Left cardiac atrium (tissue), 4 donors: Measurements from ENCODE around the gene CCDC6. TPM values are rescaled to one million over a fixed set of nuclear protein-coding genes. Genes with fewer than 3 reads are reported as not detected.

Source experiments
- ATAC-seq, 2 donors: fragments of 200-7000 bp; cut with Tn5 transposase; one replicate each; pipeline ENCODE4 v1.9.1; 2020; ENCODE audit warnings: mild to moderate bottlenecking in 2 of 2, moderate library complexity in 2 of 2
- DNase-seq: peaks from one replicate; pipeline ENCODE4 v3.0.0-alpha.2; 2020
- intact Hi-C, 2 donors: fragments of 100-400 bp; cut with DNase I; formaldehyde crosslinking; loops; one replicate each; pipeline versions ENCODE4 v1.14.1 to v1.15.1; 2022 to 2023
- total RNA-seq, 2 donors: library from RNA; stranded (reverse); fragmentation: NEBNext Ultra II Directional; extraction: Animal tissue kit (Norgen Biotek cat#: 25700); gene quantifications; one replicate each; pipeline ENCODE4 v1.2.1, GENCODE V29; 2021
- donor health status: DM: no; HTN: yes; CAD: no.
- donor health status: DM: no; HTN: yes; CAD: no; lungs with severe emphysema.
- donor health status: DM: yes; HTN: yes; CAD: no.
- donor health status: Dilated cardiomyopathy.

Gene CCDC6
- total RNA-seq, 2 donors from 2014 or later = 21.0 to 24.3 TPM

DNA sequence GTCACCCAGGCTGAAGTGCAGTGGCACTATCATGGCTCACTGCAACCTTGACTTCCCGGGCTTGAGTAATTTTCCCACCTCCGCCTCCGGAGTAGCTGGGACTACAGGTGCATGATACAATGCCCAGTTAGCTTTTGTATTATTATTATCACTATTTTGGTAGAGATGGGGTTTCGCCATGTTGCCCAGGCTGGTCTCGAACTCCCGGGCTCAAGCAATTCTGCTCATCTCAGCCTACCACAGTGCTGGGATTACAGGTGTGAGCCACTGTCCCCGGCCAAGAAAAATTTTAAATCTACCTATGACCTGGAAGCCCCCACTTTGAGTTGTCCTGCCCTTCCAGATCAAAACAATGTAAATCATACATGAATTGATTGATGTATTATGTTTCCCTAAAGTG is 38.8 kb downstream of the CCDC6 start:
- ATAC-seq = no peak
- intact Hi-C loops = loop anchor here in 1 of 2 donors (5.0 to 10.0 kb wide), 2 partner anchors 40 to 167 kb away; partner anchors contain the start of gene CCDC6

DNA sequence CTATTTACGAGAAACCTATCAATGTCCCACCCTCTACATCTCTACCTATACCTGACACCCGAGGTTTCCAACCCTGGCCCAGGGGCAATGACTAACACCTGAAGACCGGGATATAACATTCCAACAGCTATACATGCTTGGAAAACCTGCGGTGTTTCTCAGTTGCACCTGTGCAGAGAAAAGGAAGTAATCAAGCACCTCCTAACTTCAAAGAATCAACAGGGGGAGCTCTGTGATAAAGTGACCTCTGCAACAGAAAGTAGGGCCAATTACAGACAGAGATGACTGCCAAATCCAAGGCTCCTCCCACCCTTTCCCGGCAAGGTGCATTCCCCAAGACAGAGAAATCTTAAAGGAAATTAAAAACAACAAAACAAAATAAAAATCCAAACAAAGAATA is 41.3 kb downstream of the CCDC6 start:
- intact Hi-C loops = loop anchor here in 1 of 2 donors (5.0 to 10.0 kb wide), 2 partner anchors 42 to 170 kb away; partner anchors contain the start of gene CCDC6

More for the DNA sequence above, 38.8 kb downstream of the CCDC6 start:
- DNase-seq = no peak

DNA sequence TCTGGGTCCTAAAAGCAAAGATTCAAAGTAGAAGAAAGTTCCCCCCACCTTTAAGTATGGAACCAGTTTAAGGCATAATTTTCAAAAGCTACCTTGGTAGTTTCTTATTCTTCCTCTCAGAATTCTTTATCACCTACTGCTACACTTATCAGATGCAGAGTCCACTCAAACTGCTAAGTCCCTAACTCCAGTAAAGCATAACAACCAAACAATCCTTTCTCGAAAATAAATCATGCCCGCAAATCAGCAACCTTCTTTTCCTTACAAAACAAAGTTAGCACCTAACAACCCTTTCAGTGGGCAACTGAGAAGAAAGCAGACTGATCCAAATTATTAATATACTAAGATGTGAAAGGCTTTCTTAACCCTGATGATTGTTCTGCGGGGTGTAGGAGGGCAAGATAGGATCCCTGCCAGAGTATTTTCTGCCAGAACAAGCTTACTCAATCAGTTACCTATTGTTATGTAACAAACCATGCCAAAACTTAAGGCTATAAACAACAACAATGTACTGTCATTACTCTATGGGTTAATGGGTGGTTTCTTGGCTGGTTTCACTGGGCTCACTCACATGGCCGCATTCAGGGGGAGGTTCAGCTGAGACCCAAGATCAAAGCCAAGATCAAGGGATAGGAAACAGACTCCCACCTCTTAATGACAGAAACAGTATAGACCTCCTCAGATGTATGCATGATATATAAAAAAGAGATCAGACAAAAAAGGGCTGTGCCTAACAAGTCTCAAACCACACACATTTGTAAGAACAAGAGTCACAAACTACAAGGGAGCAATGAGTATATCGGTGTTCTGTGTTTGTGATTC is 42.0 kb downstream of the CCDC6 start:
- ATAC-seq = peak; percentile 38 to 43
- intact Hi-C loops = loop anchor here in 1 of 2 donors (10.0 kb wide), 1 partner anchor 170 kb away; no protein-coding TSS in a partner anchor

More for the DNA sequence above, 41.3 kb downstream of the CCDC6 start:
- peak; percentile 81 for ATAC-seq
- DNase-seq = peak; percentile 33

DNA sequence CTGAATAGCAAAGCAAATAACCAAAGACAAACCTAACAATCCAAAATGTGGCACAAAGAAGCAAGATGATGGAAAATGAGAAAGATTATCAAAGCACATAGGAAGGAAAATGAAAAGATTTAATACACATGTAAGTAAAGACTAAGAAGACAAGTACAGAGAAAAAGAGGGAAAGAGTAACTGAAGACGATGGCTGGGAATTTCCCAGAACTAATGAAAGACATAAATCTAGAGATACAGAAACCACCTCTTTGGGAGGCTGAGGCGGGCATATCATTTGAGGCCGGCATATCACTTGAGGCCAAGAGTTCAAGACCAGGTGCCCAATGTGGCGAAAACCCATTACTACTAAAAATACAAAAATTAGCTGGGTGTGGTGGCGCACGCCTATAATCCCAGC is 46.8 kb downstream of the CCDC6 start:
- no peak for ATAC-seq
- intact Hi-C loops = no loop called here
- no peak for DNase-seq

More for the DNA sequence above, 42.0 kb downstream of the CCDC6 start:
- no peak for DNase-seq

DNA sequence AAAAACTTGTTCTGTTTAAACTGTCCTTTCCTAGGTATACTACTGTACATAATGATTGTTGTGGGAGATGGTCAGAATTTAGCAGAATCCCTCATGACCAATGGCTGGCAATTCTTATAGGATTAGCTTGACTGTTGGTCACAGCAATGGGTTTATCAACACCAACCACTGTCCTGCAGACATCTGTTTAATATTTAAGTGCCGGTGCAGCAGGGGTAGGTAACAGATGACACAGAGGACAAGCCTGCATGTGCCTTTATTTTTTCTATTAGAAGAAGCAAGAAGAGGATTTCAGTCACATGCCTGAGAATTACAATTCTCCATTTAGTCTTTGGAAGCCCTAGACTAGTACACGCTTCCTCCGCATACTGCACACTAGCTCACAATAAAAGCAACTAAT is 48.4 kb downstream of the CCDC6 start:
- ATAC-seq (no peak), DNase-seq (no peak)
- intact Hi-C loops = no loop called here

DNA sequence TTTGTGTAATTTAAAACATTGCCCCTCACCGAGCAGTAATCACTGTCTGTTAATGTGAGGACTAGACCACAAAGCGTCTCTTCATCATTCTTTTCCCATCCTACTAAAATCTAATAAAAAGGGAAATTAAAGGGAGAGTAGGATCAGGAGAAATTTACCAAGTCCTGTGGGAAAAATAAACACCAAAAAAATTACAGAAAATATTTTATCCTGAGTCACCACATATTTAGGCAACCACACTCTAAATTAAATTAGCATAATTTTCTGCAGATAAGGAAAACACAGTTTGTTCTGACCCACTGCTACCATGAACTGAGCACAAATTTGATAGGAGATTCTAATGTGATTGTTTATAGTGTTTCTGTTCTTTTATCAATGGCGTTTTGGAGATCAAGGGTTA is 49.3 kb downstream of the CCDC6 start:
- ATAC-seq (no peak), DNase-seq (no peak)
- intact Hi-C loops = no loop called here

DNA sequence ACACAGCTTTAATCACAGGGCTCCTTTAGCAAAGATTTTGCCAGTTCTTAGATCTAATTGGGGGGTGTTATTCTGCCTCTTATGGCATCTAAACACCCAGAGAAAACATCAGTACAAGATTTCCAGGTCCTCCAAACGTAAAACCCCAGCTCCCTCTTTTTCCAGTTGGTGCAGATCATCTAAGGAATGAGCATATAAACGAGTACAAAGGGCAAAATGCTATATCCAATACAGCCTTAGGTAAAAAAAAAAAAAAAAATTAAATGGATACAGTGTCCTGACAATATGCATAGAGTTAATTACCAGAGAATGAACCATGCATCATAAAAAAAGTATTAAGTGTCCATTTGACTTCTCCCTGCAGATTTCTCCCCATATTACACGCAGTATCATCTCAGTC is 50.3 kb downstream of the CCDC6 start:
- intact Hi-C loops = no loop called here
- ATAC-seq (no peak), DNase-seq (no peak)

DNA sequence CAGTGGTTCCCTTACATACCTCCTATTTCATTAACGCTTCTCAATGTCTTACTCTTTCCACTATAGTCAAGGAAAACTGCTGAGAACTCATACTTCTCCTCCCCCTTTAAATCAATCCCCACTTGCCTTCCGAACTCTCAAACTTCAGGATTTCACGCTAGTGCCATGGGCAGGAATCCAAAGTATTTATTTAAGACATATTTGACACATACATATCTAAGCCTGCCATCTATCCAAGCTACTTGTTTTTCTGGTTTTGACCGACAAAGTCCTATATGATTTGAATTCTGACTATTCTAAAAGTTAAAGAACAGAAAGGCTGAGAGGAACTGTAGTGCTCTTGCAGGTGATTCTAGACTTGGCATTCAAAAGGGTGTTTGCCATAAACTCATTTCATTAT is 51.8 kb downstream of the CCDC6 start:
- ATAC-seq (no peak), DNase-seq (no peak)
- intact Hi-C loops = no loop called here

DNA sequence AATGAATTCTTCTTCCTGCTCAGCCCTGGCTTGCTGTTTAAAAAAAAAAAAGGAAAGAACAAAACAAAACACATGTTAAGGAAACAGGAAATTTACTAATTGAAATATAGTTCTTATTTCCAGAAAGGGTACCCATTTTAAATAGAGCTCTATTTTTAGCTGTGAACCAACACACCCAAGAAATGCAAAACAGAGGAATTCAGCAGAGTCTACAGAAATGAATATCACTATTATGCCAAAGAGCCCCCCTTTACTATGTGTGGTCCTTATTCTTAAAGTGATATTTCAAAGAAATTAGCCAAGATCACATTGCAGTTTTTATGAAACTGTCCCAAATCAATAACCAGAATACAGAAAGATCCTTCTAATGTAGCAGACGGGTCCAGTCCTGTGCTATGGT is 53.7 kb downstream of the CCDC6 start:
- intact Hi-C loops = no loop called here
- DNase-seq (no peak), ATAC-seq (no peak)

DNA sequence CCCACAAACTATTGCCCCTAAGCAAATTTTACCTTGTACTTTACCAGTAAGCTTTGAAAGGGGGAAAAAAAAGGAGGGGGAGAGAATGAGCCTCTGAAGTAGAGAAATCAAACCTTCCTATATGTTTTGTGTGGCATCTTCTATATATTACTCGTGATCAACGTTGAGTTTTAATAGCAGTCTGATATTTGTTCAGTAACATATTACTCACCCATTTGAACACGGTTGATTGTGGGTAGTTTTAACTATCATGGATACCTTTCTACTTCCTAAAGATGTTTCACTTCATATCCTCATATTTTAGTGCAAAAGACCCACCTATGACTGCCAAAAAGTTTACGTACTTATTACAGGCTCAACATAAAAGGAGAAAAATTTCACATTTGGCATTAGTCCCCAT is 54.5 kb downstream of the CCDC6 start:
- DNase-seq (no peak), ATAC-seq (no peak)
- intact Hi-C loops = no loop called here

DNA sequence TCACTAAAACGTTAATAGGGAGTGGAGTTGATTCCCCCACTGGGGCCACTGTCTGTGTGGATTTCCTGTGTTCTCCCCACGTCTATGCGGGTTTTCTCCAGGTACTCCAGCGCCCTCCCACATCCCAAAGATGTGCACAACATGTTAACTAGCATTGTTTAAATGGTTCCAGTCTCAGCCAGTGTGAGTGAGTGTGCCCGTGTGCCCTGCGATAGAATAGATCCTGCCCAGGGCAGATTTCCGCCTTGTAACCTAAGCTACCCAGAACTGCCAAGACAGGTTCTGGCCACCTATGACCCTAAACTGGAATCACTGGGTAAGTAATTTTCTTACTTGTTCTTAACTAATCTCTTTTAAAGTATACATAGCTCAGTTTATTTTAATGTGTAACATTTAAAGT is 58.5 kb downstream of the CCDC6 start:
- no peak for DNase-seq
- no peak for ATAC-seq
- intact Hi-C loops = no loop called here

DNA sequence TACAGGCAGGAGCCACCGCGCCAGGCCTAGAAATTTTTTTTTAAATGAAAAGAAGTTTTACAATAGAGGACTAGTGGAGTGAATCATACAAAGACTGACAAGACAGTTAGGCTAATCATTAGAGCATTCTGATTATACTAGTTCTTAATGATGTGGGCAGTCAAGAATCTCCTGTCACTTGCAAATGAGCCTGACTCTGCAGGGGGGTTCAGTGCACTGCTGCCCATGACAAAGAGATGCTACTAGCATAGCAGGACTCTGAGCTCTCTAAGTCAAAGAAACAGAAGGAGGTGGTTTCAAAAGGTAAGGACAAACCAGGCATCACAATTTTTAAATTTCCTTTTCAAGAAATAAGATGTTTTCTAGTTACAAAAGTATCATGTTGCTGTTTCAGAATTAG is 59.0 kb downstream of the CCDC6 start:
- DNase-seq (no peak), ATAC-seq (no peak)
- intact Hi-C loops = no loop called here

DNA sequence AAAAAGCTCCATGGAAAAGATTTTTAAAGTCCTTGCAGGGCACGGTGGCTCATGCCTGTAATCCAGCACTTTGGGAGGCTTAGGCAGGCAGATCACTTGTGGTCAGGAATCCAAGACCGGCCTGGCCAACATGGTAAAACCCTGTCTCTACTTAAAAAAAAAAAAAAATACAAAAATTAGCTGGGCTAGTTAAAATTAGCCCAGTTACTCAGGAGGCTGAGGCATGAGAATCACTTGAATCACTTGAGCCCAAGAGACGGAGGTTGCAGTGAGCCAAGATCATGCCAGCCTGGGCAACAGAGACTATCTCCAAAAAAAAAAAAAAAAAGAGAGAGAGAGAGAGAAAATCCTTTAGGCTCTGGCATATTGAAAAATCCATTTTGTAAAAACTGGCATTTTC is 61.9 kb downstream of the CCDC6 start:
- intact Hi-C loops = no loop called here
- ATAC-seq (peak in 1 of 2 donors; percentile 60), DNase-seq (no peak)

DNA sequence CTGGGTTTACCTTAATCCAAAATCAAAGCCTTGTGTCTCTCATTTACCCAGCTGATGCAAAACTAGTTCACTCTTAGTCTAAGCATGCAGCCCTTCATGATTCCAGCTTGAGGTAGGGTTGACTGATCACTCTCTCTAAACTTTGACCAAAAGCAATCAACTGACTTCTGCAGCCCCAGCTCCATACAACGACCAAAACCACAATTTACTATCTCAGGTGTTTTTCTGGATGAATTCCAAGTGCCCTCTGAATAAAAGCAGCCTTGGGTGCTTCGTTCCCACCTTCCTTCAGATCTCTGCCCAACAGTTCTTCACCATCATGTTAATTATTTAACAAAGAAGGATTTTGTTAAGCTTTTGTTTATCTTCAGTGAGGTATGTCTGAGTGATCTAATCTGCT is 62.6 kb downstream of the CCDC6 start:
- intact Hi-C loops = no loop called here
- ATAC-seq = no peak

DNA sequence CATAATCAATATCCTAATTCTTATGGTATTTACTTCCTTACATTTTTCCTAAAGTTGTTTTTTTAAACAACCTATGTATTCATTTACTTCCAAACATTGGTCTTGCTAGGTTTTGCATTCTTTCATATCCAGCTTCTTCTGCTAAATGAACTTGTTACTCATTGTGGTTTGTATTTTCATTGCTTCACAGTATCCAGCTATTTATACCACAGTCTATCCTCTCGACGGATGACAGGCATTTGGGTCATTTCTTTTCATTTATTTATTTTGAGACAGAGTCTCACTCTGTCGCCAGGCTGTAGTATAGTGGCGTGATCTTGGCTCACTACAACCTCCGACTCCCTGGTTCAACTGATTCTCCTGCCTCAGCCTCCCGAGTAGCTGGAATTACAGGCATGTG is 66.8 kb downstream of the CCDC6 start:
- intact Hi-C loops = no loop called here
- DNase-seq (no peak), ATAC-seq (no peak)

More for the DNA sequence above, 62.6 kb downstream of the CCDC6 start:
- no peak for DNase-seq

DNA sequence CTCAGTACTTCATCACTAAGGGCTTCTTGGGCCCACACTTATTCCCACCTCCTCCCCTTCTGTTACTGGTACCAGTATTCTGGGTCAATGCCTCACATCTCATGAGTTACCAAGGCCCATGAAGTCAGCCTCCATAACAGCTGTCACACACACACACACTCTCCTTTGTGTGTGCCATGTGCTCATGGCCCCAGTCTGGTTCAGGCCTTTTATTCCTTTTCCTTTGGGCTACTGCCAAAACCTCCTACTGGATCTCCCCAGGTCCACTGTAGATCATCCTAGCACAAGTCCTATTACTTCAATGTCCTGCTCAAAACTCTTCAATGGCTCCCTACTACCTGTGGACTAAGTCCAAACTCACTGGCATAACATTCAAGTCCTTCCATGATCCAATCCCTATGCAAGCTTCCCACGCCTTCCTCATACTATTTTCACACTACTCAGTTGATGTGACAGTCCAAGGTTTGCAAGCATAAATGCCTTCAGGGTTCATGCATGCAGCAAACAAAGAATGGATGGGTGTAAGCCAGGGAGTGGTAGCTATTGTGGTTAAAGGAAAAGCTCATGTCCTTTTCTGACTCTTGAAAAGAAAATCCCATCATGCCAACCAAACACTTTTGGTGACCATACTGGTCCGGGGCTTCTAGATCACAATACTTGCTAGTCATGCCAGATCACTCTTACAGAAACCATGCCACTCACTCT is 68.1 kb downstream of the CCDC6 start:
- ATAC-seq = no peak
- DNase-seq = no peak
- intact Hi-C loops = no loop called here

DNA sequence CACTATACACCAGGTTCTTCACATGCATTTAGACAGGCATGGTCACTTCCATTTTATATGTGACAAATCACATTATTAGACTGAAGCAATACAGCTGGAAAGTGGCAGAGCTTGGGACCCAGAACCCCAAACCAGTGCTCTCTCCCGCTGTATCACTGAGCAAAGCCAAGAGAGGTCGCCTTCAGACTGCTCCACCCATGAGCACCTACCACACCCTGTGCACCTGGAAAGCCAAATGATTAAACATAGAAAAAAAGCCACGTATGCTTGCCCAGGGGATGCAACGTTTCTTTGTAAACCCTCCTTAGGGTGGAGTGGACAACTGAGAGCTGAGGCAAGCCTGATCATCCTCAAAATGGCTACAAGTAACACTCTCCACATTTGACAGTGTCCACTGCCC is 72.5 kb downstream of the CCDC6 start:
- intact Hi-C loops = loop anchor here in 1 of 2 donors (2.0 kb wide), 1 partner anchor 207 kb away; no protein-coding TSS in a partner anchor
- DNase-seq = no peak
- peak in 1 of 2 donors; percentile 23 for ATAC-seq

DNA sequence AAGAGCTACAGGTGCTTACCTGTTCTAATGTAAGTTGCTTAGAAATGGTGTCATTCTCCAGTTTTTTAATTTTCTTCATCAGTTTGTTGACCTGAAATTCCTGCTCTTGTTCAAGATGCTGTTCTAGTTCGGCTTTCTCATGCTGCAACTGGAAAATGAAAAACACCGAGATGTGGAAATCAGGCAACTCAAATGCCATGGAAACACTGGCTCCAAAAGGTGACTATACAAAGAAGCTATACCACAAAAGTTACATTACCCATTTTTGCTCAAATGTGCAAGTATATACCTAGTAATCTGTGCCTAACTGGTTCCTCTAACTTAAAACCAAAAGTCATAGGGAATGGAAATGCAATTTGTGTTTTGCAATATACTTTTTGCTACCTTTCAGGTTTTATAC is 73.8 kb downstream of the CCDC6 start:
- intact Hi-C loops = loop anchor here in 1 of 2 donors (2.0 kb wide), 1 partner anchor 206 kb away; no protein-coding TSS in a partner anchor
- DNase-seq (no peak), ATAC-seq (no peak)

DNA sequence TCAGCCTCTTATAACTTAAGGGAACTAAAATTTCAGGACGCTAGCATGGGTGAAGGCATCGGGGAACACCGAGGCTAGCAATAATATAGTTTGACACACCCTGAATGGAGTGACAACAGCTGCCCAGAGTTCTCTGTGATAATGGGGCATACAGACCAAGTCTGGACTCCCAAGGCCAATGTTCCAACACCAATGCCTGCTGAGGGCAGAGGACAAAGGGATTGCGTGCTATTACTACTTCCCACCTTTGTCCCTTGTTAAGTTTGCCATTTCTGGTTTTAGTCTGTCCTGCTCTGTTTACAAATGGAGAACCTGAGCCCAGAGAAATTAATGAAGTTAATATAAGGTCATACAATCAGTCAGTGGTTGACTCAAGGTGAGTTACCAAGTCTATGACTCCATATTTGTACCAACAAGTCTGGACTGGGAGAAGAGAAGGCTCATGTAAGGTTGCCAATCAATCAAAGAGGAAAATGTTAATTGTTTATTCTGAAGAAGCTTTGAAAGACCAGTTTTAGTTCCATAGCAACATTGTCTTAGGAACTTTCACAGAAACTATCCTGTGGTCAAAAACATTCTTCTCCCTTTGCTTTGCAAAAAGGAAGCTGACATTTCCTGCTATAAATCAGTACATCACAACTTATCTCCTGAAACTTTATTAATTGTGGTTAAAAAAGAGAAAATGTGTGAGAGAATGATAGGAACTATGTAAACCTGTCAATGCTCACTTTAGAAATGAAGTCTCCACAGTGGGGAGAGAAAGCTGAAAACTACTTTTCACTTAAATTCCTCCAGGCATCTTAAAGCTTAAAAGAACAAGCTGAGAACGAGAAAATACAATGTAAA is 74.5 kb downstream of the CCDC6 start:
- DNase-seq (no peak), ATAC-seq (no peak)
- intact Hi-C loops = loop anchor here in 1 of 2 donors (2.0 kb wide), 1 partner anchor 205 kb away; no protein-coding TSS in a partner anchor
